Liver (tissue), 9 donors: ENCODE results near the gene HSBP1. TPM values are rescaled to one million over a fixed set of nuclear protein-coding genes. Genes with fewer than 3 reads are reported as not detected.

ENCODE experiments used
- DNase-seq: peaks from one replicate; pipeline ENCODE4 v3.0.0-alpha.2; 2017; ENCODE audit warnings: low spot score
- H3K27ac ChIP-seq, 2 donors: one replicate each; pipeline ENCODE4 v1.7.0; 2013; ENCODE audit warnings: inconsistent platforms in 2 of 2, low read length in 2 of 2, control low read depth in 1 of 2, low read depth in 1 of 2, mild to moderate bottlenecking in 1 of 2
- H3K27me3 ChIP-seq, 4 donors: one replicate each; pipeline versions ENCODE4 v1.6.1 to v1.7.0; 2013; ENCODE audit warnings: low read length in 3 of 4, inconsistent platforms in 1 of 4, mild to moderate bottlenecking in 1 of 4, moderate library complexity in 1 of 4; ENCODE audit not compliant: control insufficient read depth in 4 of 4, insufficient read depth in 4 of 4
- H3K36me3 ChIP-seq, 4 donors: one replicate each; pipeline versions ENCODE4 v1.6.1 to v1.7.0; 2013; ENCODE audit warnings: low read length in 3 of 4, mild to moderate bottlenecking in 3 of 4, low read depth in 1 of 4, moderate library complexity in 1 of 4; ENCODE audit not compliant: control insufficient read depth in 4 of 4, insufficient read depth in 3 of 4
- H3K4me1 ChIP-seq, 4 donors: one replicate each; pipeline versions ENCODE4 v1.6.1 to v1.7.0; 2013; ENCODE audit warnings: low read length in 3 of 4, mild to moderate bottlenecking in 3 of 4, moderate library complexity in 1 of 4; ENCODE audit not compliant: control insufficient read depth in 4 of 4, insufficient read depth in 4 of 4
- H3K4me3 ChIP-seq, 3 donors: one replicate each; pipeline versions ENCODE4 v1.6.1 to v1.7.0; 2013; ENCODE audit warnings: low read length in 3 of 3, control low read depth in 1 of 3, low read depth in 1 of 3, mild to moderate bottlenecking in 1 of 3
- H3K9ac ChIP-seq, 2 donors: one replicate each; pipeline ENCODE4 v1.7.0; 2013; ENCODE audit warnings: low read length in 2 of 2, mild to moderate bottlenecking in 2 of 2, moderate library complexity in 2 of 2, control low read depth in 1 of 2, low read depth in 1 of 2
- H3K9me3 ChIP-seq, 4 donors: one replicate each; pipeline versions ENCODE4 v1.6.1 to v1.7.0; 2013; ENCODE audit warnings: low read length in 3 of 4; ENCODE audit not compliant: control insufficient read depth in 4 of 4
- ATF3 ChIP-seq: IDR thresholded peaks from 2 replicates; pipeline ENCODE4 v1.6.1; 2016; ENCODE audit warnings: antibody characterized with exemption
- CTCF ChIP-seq: fragments of 150-350 bp; IDR thresholded peaks from 2 replicates; pipeline ENCODE4 v1.5.1; 2017; ENCODE audit warnings: improper control_type of control experiment, low read depth, low read length; ENCODE audit not compliant: missing input control
- EGR1 ChIP-seq, 2 donors: IDR thresholded peaks; 2 replicates each; pipeline ENCODE4 v1.6.1; 2016 to 2018; ENCODE audit warnings: antibody characterized with exemption in 2 of 2, low read depth in 2 of 2
- FOXA1 ChIP-seq: IDR thresholded peaks from 2 replicates; pipeline ENCODE4 v1.6.1; 2016; ENCODE audit warnings: antibody characterized with exemption
- FOXA2 ChIP-seq: IDR thresholded peaks from 2 replicates; pipeline ENCODE4 v1.6.1; 2016; ENCODE audit warnings: antibody characterized with exemption
- GABPA ChIP-seq, 2 donors: IDR thresholded peaks in 1 of 2; conservative IDR thresholded peaks in 1 of 2; 2 replicates each; pipeline ENCODE4 v1.6.1; 2016; ENCODE audit warnings: antibody characterized with exemption in 2 of 2, mild to moderate bottlenecking in 1 of 2, moderate library complexity in 1 of 2
- HNF4A ChIP-seq, 2 donors: conservative IDR thresholded peaks; 2 replicates each; pipeline ENCODE4 v1.6.1; 2016; ENCODE audit warnings: antibody characterized with exemption in 2 of 2, mild to moderate bottlenecking in 2 of 2
- HNF4G ChIP-seq: IDR thresholded peaks from 2 replicates; pipeline ENCODE4 v1.6.1; 2016; ENCODE audit warnings: antibody characterized with exemption
- JUND ChIP-seq, 2 donors: IDR thresholded peaks; 2 replicates each; pipeline ENCODE4 v1.6.1; 2016; ENCODE audit warnings: antibody characterized with exemption in 2 of 2
- MAX ChIP-seq: IDR thresholded peaks from 2 replicates; pipeline ENCODE4 v1.6.1; 2016; ENCODE audit warnings: antibody characterized with exemption
- NR2F2 ChIP-seq: IDR thresholded peaks from 2 replicates; pipeline ENCODE4 v1.6.1; 2016; ENCODE audit warnings: antibody characterized with exemption
- RAD21 ChIP-seq, 2 donors: IDR thresholded peaks; 2 replicates each; pipeline ENCODE4 v1.6.1; 2016; ENCODE audit warnings: antibody characterized with exemption in 2 of 2, mild to moderate bottlenecking in 2 of 2
- REST ChIP-seq: IDR thresholded peaks from 2 replicates; pipeline ENCODE4 v1.6.1; 2016; ENCODE audit warnings: antibody characterized with exemption, mild to moderate bottlenecking
- RXRA ChIP-seq, 2 donors: IDR thresholded peaks; 2 replicates each; pipeline ENCODE4 v1.6.1; 2017 to 2018; ENCODE audit warnings: antibody characterized with exemption in 2 of 2, mild to moderate bottlenecking in 1 of 2
- SP1 ChIP-seq: IDR thresholded peaks from 2 replicates; pipeline ENCODE4 v1.6.1; 2018; ENCODE audit warnings: antibody characterized with exemption, mild to moderate bottlenecking
- TAF1 ChIP-seq: conservative IDR thresholded peaks from 2 replicates; pipeline ENCODE4 v1.6.1; 2016; ENCODE audit warnings: antibody characterized with exemption, mild to moderate bottlenecking
- YY1 ChIP-seq: IDR thresholded peaks from 2 replicates; pipeline ENCODE4 v1.6.1; 2016; ENCODE audit warnings: antibody characterized with exemption, mild to moderate bottlenecking
- ZBTB33 ChIP-seq: IDR thresholded peaks from 2 replicates; pipeline ENCODE4 v1.6.1; 2016; ENCODE audit warnings: antibody characterized with exemption
- WGBS: extraction: QIAGEN DNeasy Blood & Tissue Kit; methylation state at CpG from one replicate; pipeline ENCODE4 v1.1.7; 2013; 5-methylcytosine and 5-hydroxymethylcytosine counted together
- polyA plus RNA-seq, 2 donors: library from polyadenylated mRNA; stranded (reverse) in 1 of 2; unstranded in 1 of 2; fragments of 200-250 nt in 1 of 2; fragments of >200 nt in 1 of 2; fragmentation: Nextera tagmentation in 1 of 2; extraction: Ambion mirVana in 1 of 2; gene quantifications; one replicate each; pipeline versions ENCODE4 v1.2.1 to v1.2.3, GENCODE V29; 2013 to 2015
- total RNA-seq, 2 donors: library from RNA; depleted of rRNA; stranded (reverse); fragments of >200 nt; gene quantifications; one replicate each; pipeline ENCODE4 v1.2.3, GENCODE V29; 2014
- donor health status: healthy.
- donor health status: healthy.
- donor health status: healthy.
- donor health status: healthy.
- donor health status: healthy.

The HSBP1 gene
- total and polyA plus RNA-seq, 4 donors = 5.1 to 106 (median 38.3) TPM

GRCh38 chr16:83810901-83811300 is 3.1 kb downstream of the HSBP1 start (continued):
- no peak for TF ChIP-seq REST
- TF ChIP-seq SP1 = no peak
- TF ChIP-seq NR2F2 = no peak
- TF ChIP-seq YY1 = no peak
- TF ChIP-seq GABPA (IDR thresholded peaks at IDR 0.05 in 1 of 2, conservative IDR thresholded peaks at IDR 0.05 in 1 of 2) = no peak
- no peak for TF ChIP-seq JUND (IDR thresholded peaks at IDR 0.05)
- TF ChIP-seq HNF4G = no peak
- TF ChIP-seq RXRA (IDR thresholded peaks at IDR 0.05) = no peak
- no peak for TF ChIP-seq TAF1
- no peak for TF ChIP-seq FOXA2
- TF ChIP-seq RAD21 (IDR thresholded peaks at IDR 0.05) = no peak

- no peaks in the 10 kb centered on the region for H3K9me3 ChIP-seq
- H3K27me3 ChIP-seq = no peaks in the 10 kb centered on the region
- TF ChIP-seq TAF1 = no peak
- peak; percentile 19 for TF ChIP-seq MAX
- peaks cover 2 to 5% (median 2%) of the 10 kb centered on the region in 4 donors for H3K4me1 ChIP-seq
- peaks cover 0 to 5% (median 2%) of the 10 kb centered on the region in 4 donors for H3K36me3 ChIP-seq
- no peak overlapping the region for H3K9ac ChIP-seq
- no peak overlapping the region for H3K27ac ChIP-seq
- WGBS = 52% methylated on average over 13 of the region's 13 CpGs
- no peak for DNase-seq
- H3K4me3 ChIP-seq = no peak overlapping the region
Observed at GRCh38 chr16:83813823-83814658, 6.3 kb downstream of the HSBP1 start.

GRCh38 chr16:83814659-83814985 is 6.8 kb downstream of the HSBP1 start:
- Histone ChIP-seq H3K27ac (no peak overlapping the region), H3K4me1 (no peaks in the 10 kb centered on the region), H3K27me3 (no peaks in the 10 kb centered on the region), H3K9me3 (no peaks in the 10 kb centered on the region), H3K36me3 (peaks cover 0 to 5% (median 2%) of the 10 kb centered on the region in 4 donors), H3K9ac (no peak overlapping the region), H3K4me3 (no peak overlapping the region)
- TF ChIP-seq RAD21 (IDR thresholded peaks at IDR 0.05) (no peak), MAX (no peak), YY1 (no peak), JUND (IDR thresholded peaks at IDR 0.05) (no peak), CTCF (no peak), FOXA1 (no peak), RXRA (IDR thresholded peaks at IDR 0.05) (no peak), HNF4G (no peak), HNF4A (conservative IDR thresholded peaks at IDR 0.05) (no peak), SP1 (no peak), ZBTB33 (no peak), EGR1 (IDR thresholded peaks at IDR 0.05; ENCODE audit: low read depth in 2 of 2) (no peak), NR2F2 (no peak), FOXA2 (no peak), ATF3 (no peak)
- DNase-seq = no peak
- 82% methylated on average over 4 of the region's 4 CpGs for WGBS
